RPMI8226 (cell line): ENCODE data around the gene PSMG3.

Experiments used
- DNase-seq: peaks from one replicate; pipeline ENCODE4 v3.0.0-alpha.2; 2015

PSMG3 gene

GRCh38 chr7:1542841-1543747, 26.7 kb downstream of the PSMG3 start:
- DNase-seq = no peak

- no peak for DNase-seq
Observed at GRCh38 chr7:1542329-1542728, 27.5 kb downstream of the PSMG3 start.

- DNase-seq = no peak
Observed at GRCh38 chr7:1541431-1542162, 28.2 kb downstream of the PSMG3 start.

- no peak for DNase-seq
Observed at GRCh38 chr7:1540776-1541271, 29.0 kb downstream of the PSMG3 start.

- no peak for DNase-seq
Observed at GRCh38 chr7:1539882-1540775, 29.7 kb downstream of the PSMG3 start.

- no peak for DNase-seq
Observed at GRCh38 chr7:1539181-1539881, 30.5 kb downstream of the PSMG3 start.

- DNase-seq = no peak
Observed at GRCh38 chr7:1538544-1539180, 31.2 kb downstream of the PSMG3 start.

GRCh38 chr7:1537535-1538412, 32.1 kb downstream of the PSMG3 start:
- no peak for DNase-seq

GRCh38 chr7:1536743-1537534, 32.9 kb downstream of the PSMG3 start:
- no peak for DNase-seq

GRCh38 chr7:1536455-1536742, 33.4 kb downstream of the PSMG3 start:
- DNase-seq = no peak

GRCh38 chr7:1535701-1536454, 34.0 kb downstream of the PSMG3 start:
- DNase-seq = no peak

- DNase-seq = no peak
Observed at GRCh38 chr7:1535100-1535458, 34.8 kb downstream of the PSMG3 start.

- no peak for DNase-seq
Observed at GRCh38 chr7:1534330-1535099, 35.3 kb downstream of the PSMG3 start.

- no peak for DNase-seq
Observed at GRCh38 chr7:1533547-1534329, 36.1 kb downstream of the PSMG3 start.

GRCh38 chr7:1533255-1533546, 36.6 kb downstream of the PSMG3 start:
- no peak for DNase-seq

- DNase-seq = no peak
Observed at GRCh38 chr7:1532456-1533254, 37.2 kb downstream of the PSMG3 start.

- DNase-seq = no peak
Observed at GRCh38 chr7:1531979-1532455, 37.8 kb downstream of the PSMG3 start.
